GM20431 (cell line): ENCODE results near the gene SORCS2.

Experiments
- in situ Hi-C: fragments of 300-500 bp; cut with MseI, MboI; formaldehyde crosslinking; loops from one replicate; pipeline ENCODE4 v1.15.0; 2020; ENCODE audit warnings: low sequenced_read_pairs; ENCODE audit not compliant: unreplicated experiment

Gene SORCS2

GRCh38 chr4:7712021-7712671 is 519.8 kb downstream of the SORCS2 start:
- in situ Hi-C loops, result no loop called here

DNA sequence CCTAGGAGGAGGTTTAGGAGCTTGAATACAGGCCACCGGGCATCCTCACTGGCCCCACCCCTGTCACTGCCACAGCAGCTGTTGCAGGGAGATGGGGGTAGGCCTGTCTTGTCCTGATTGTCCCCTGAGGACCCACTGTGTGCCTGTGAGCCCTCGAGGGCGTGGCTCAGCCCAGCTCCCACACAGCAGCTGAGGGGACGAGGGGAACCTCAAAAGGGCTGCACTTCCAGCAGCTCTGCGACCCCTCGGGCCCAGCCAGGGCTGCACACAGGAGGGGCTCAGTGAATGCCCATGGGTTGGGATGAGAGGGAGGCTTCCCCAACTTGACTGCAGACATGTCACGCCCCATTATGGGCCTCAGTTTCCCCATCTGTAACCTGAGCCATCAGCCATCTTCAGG is 521.4 kb downstream of the SORCS2 start:
- in situ Hi-C loops, result no loop called here

- in situ Hi-C loops, result no loop called here
Measured at GRCh38 chr4:7714176-7714575, 521.8 kb downstream of the SORCS2 start.

DNA sequence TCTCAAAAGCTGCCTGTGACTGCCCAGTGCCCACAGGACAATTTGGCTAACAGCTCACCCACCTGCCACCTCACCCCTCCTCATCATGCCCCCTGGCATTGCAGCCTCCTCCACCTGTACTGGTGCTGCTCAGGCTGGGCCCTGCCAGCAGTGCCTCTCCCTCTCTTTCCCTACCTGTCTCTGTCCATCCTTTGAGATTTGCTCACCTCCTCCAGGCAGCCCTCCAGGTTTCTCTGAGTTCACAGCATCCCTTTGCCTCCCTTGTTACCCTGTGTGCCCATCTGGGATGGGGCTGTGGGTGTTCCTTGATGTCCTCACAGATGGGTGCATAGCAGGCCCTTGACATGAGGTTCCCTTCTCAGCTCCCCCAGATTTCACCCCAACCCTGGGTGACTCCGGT is 522.4 kb downstream of the SORCS2 start:
- in situ Hi-C loops, result no loop called here

DNA sequence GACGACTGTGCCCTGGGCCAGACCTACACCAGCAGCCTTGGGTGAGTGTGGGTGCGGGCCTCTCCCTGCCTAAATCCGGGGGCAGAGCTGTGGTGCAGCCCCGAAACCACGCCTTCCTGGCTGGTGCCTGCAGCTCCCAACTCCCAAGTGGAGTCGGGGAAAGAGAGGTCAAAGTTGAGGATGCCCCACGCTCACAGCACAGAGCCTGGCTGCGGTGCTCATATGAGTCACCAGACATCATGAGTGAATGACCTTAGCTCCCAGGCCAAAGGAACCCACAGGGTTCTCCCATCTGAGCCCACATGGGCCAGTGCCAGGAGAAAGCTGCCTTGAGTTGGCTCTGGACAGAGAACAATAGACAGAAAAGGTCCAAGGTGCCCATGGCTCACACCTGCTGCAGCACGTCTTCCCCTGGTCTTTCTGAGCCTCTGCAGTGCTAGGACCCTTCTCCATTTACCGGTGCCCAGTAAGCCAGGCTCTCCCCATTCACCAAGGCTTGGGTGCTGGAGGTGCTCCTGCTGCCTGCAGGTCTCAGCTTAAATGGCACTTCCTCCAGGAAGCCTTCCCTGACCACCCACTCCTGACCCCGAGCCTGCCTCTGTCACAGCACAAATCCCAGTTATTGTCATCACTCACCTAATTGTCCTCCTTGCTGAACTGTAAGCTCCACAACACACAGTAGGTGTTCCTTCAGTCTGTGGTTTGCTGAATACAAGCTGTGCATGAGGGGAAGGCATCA is 523.1 kb downstream of the SORCS2 start:
- in situ Hi-C loops, result no loop called here

GRCh38 chr4:7716010-7716721 is 523.8 kb downstream of the SORCS2 start:
- in situ Hi-C loops, result no loop called here

GRCh38 chr4:7717161-7717560 is 524.8 kb downstream of the SORCS2 start:
- in situ Hi-C loops, result no loop called here

DNA sequence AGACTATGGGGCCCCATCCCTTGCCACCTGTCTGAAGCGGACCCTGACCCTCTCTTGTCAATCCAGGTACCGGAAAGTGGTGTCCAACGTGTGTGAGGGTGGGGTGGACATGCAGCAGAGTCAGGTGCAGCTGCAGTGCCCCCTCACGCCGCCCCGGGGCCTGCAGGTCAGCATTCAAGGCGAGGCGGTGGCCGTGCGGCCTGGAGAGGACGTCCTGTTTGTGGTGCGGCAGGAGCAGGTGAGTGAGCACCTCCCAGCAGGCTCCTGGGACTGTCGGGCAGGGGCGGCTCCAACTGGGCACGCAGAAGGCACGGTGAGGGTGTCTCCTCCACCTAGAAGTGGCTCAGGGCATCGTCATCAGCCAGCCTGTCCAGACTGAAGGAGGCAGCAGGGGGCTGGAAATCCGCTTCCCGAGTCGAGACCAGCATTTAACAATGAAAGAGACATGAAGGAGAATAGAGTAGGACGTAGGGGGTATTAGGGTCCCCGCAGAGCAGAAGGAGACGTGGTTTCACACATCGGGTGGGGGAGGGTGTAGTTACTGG is 525.7 kb downstream of the SORCS2 start:
- in situ Hi-C loops, result no loop called here

GRCh38 chr4:7719354-7720174 is 527.2 kb downstream of the SORCS2 start:
- in situ Hi-C loops, result no loop called here

DNA sequence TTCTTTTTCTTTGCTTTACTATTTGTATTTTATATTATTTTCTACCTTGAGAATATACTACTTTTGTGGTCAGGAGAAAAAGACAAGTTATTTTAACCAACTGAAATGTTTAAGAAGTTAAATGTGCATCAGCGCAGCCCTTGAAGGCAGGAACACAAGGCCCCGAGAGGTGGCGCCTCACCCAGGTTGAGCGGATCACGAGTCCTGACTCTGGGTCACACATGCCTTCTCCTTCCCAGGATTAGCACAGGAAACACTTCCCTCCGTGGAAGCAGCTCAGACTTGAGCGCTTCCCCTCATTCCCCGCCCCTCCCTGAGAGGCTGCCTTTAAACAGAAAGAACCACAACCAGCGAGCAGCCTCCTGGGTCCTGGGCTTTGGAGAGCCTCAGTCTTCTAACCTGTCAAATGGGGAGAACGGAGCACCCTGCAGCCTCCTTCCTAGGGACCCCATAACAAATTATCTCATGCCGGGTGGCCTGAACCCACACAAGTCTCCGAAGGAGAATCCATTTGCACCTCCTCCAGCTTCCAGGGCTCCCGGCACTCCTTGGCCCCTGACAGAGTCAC is 529.7 kb downstream of the SORCS2 start:
- in situ Hi-C loops, result no loop called here

- in situ Hi-C loops, result no loop called here
Measured at GRCh38 chr4:7722766-7723387, 530.5 kb downstream of the SORCS2 start.

GRCh38 chr4:7723625-7724024 is 531.3 kb downstream of the SORCS2 start:
- in situ Hi-C loops, result no loop called here

- in situ Hi-C loops, result no loop called here
Measured at GRCh38 chr4:7725951-7726350, 533.6 kb downstream of the SORCS2 start.

DNA sequence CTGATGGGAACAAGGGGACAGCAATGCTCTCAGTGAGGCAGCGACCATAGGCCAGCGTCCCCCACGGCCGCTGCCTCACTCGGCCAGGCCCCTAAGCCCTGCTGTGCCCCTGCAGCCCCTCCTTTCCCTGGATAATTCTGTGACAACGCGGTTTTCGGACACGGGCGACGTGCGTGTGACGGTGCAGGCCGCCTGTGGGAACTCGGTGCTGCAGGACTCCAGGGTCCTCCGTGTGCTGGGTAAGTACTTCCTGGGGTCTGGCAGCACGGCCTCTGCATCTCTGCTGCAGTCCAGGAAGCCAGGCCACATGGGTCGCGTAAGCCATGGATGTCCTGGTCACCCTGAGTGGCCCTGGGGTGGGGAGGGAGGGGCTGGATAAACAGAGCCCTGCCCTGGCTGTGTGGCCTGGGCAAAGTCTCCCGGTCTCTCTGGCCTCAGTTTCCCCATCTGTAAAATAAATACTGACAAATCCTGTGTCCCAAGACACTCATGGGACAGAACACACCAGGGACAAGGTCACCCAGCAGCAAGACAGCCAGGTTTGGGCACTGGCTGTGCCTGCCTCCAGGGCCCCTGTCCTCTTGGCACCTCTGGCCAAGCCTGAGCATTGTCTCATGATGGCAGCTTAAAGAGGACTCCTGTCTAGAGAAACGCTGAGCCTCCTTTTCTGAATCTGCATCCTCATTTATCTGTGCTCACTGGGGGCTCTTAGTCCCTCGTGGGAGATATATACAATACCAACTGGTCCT is 534.5 kb downstream of the SORCS2 start:
- in situ Hi-C loops, result no loop called here

- in situ Hi-C loops, result no loop called here
Measured at GRCh38 chr4:7727749-7728148, 535.4 kb downstream of the SORCS2 start.

GRCh38 chr4:7731437-7731836 is 539.1 kb downstream of the SORCS2 start:
- in situ Hi-C loops, result no loop called here

GRCh38 chr4:7732263-7732662 is 539.9 kb downstream of the SORCS2 start:
- in situ Hi-C loops, result no loop called here

DNA sequence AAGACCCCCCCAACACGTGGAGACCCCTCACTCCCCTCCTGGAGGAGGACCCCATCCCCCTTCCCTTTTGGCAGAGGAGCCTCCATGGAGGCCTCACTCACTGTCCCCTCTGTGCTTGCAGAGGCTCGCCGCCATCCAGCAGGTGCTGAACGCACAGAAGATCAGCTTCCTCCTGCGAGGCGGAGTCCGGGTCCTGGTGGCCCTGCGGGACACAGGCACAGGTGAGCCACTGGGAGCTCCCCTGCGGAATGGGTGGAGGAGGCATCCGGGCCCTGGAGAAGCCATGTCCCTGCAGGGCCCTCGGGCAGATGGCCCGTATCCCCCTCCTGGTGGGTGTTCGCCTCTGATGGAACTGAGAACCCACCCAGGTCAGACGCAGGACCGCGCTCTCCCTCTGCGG is 540.9 kb downstream of the SORCS2 start:
- in situ Hi-C loops, result no loop called here
